Body of pancreas (tissue), 4 donors: ENCODE measurements around the gene SIGLEC12.

ENCODE experiments used
- POLR2A ChIP-seq, 3 donors: fragments of 450-650 bp; IDR thresholded peaks; one replicate each; pipeline ENCODE4 v1.6.1; 2016; ENCODE audit warnings: antibody characterized with exemption in 3 of 3, mild to moderate bottlenecking in 2 of 3
- TF ChIP-seq, protein P1 (sequence below), 7 experiments: fragments of 450-650 bp in 4 of 7; fragments of 200-600 bp in 3 of 7; sonication (generic) in 3 of 7; IDR thresholded peaks; one replicate each; pipeline ENCODE4 v1.5.1; 2016 to 2019; ENCODE audit warnings: antibody characterized with exemption in 7 of 7

GRCh38 chr19:51448011-51448410 is 53.6 kb downstream of the SIGLEC12 start:
- TF ChIP-seq POLR2A (IDR thresholded peaks at IDR 0.05), result no peak
- TF ChIP-seq, protein P1, sequence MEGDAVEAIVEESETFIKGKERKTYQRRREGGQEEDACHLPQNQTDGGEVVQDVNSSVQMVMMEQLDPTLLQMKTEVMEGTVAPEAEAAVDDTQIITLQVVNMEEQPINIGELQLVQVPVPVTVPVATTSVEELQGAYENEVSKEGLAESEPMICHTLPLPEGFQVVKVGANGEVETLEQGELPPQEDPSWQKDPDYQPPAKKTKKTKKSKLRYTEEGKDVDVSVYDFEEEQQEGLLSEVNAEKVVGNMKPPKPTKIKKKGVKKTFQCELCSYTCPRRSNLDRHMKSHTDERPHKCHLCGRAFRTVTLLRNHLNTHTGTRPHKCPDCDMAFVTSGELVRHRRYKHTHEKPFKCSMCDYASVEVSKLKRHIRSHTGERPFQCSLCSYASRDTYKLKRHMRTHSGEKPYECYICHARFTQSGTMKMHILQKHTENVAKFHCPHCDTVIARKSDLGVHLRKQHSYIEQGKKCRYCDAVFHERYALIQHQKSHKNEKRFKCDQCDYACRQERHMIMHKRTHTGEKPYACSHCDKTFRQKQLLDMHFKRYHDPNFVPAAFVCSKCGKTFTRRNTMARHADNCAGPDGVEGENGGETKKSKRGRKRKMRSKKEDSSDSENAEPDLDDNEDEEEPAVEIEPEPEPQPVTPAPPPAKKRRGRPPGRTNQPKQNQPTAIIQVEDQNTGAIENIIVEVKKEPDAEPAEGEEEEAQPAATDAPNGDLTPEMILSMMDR (IDR thresholded peaks at IDR 0.05), result no peak
